Measurements from ENCODE around the gene SLC30A9.

GRCh38 chr4:41949531-41949930 is 40.8 kb upstream of the SLC30A9 start:
- TF ChIP-seq CTCF (IDR thresholded peaks at IDR 0.05 in 8 of 11, conservative IDR thresholded peaks at IDR 0.05 in 3 of 11) (no peak), POLR2A (IDR thresholded peaks at IDR 0.05) (no peak), POLR2AphosphoS5 (IDR thresholded peaks at IDR 0.05) (no peak)

All from spleen (tissue), 7 donors.